IPS DF 19.7 (cell line): Measurements from ENCODE around the gene PRKD2.
"Not testable (repeated sequence)": the region's sequence is repeated elsewhere in the genome, so short reads cannot be mapped to it uniquely, and the experiment has no call there.

Experiments
- DNase-seq: peaks from one replicate; pipeline ENCODE4 v3.0.0-alpha.2; 2013; ENCODE audit warnings: low read depth, low spot score

Gene PRKD2

GRCh38 chr19:46634045-46634655 lies 82.8 kb downstream of the PRKD2 start:
- no peak for DNase-seq

- DNase-seq, result no peak
Measured at GRCh38 chr19:46633130-46633529, 83.8 kb downstream of the PRKD2 start.

GRCh38 chr19:46631481-46631880 lies 85.4 kb downstream of the PRKD2 start:
- no peak for DNase-seq

- no peak for DNase-seq
Measured at GRCh38 chr19:46630586-46631205, 86.2 kb downstream of the PRKD2 start.

GRCh38 chr19:46629546-46630025 lies 87.3 kb downstream of the PRKD2 start:
- no peak for DNase-seq

GRCh38 chr19:46628970-46629369 lies 87.9 kb downstream of the PRKD2 start:
- not testable (repeated sequence) for DNase-seq

- no peak for DNase-seq
Measured at GRCh38 chr19:46626446-46626845, 90.5 kb downstream of the PRKD2 start.

- DNase-seq, result no peak
Measured at GRCh38 chr19:46625731-46626130, 91.2 kb downstream of the PRKD2 start.

- no peak for DNase-seq
Measured at GRCh38 chr19:46624958-46625661, 91.8 kb downstream of the PRKD2 start, which contains the start of gene PTGIR. Gene PTGIR (minus strand): TSS chr19:46625089. CDS start chr19:46624225, 864 bp downstream.
